ENCODE data around the gene LCTL. TPM values are rescaled to one million over a fixed set of nuclear protein-coding genes. Genes with fewer than 3 reads are reported as not detected.

The LCTL gene
- total and polyA plus RNA-seq, 2 experiments from 2014 or later: 1.8 TPM; not detected in 1

- H3K27me3 ChIP-seq: no peaks in the 10 kb centered on the region
Measured at GRCh38 chr15:66598095-66598815, 32.5 kb upstream of the LCTL start.

GRCh38 chr15:66595931-66596545, 30.2 kb upstream of the LCTL start:
- no peak overlapping the region for H2AFZ ChIP-seq
- H3K9me3 ChIP-seq (ENCODE audit: low read depth): no peaks in the 10 kb centered on the region
- no peak overlapping the region for H3K27ac ChIP-seq
- no peak overlapping the region for H3K4me3 ChIP-seq
- TF ChIP-seq EZH2phosphoT487 (IDR thresholded peaks at IDR 0.05; ENCODE audit: low read depth, severe bottlenecking, unreplicated experiment): no peak
- H3K4me2 ChIP-seq: no peak overlapping the region
- 81% methylated on average over 8 of the region's 8 CpGs for WGBS (ENCODE audit: low lambda C conversion rate, missing lambda C conversion rate)
- no peaks in the 10 kb centered on the region for H4K20me1 ChIP-seq (ENCODE audit: insufficient read depth, poor library complexity, severe bottlenecking)
- H3K4me1 ChIP-seq (ENCODE audit: insufficient read depth): no peaks in the 10 kb centered on the region
- H3K27me3 ChIP-seq: no peaks in the 10 kb centered on the region
- no peaks in the 10 kb centered on the region for H3K36me3 ChIP-seq (replicated peaks; ENCODE audit: insufficient read depth, low read depth)
- H3K9me2 ChIP-seq (replicated peaks; ENCODE audit: insufficient read depth): no peaks in the 10 kb centered on the region
- no peaks in the 10 kb centered on the region for H3K79me2 ChIP-seq
- no peak for DNase-seq (ENCODE audit: low spot score)

More at GRCh38 chr15:66598095-66598815, 32.5 kb upstream of the LCTL start:
- 88% methylated on average over 14 of the region's 14 CpGs for WGBS (ENCODE audit: low lambda C conversion rate, missing lambda C conversion rate)
- Histone ChIP-seq H3K9me2 (replicated peaks; ENCODE audit: insufficient read depth) (no peaks in the 10 kb centered on the region), H3K9me3 (ENCODE audit: low read depth) (no peaks in the 10 kb centered on the region), H4K20me1 (ENCODE audit: insufficient read depth, poor library complexity, severe bottlenecking) (no peaks in the 10 kb centered on the region), H3K36me3 (replicated peaks; ENCODE audit: insufficient read depth, low read depth) (no peaks in the 10 kb centered on the region), H3K4me1 (ENCODE audit: insufficient read depth) (no peaks in the 10 kb centered on the region), H3K4me2 (no peak overlapping the region), H3K4me3 (no peak overlapping the region), H2AFZ (no peak overlapping the region), H3K79me2 (no peaks in the 10 kb centered on the region), H3K27ac (no peak overlapping the region)
- no peak for TF ChIP-seq CTCF (IDR thresholded peaks at IDR 0.05; ENCODE audit: poor library complexity)
- TF ChIP-seq EZH2 (IDR thresholded peaks at IDR 0.05; ENCODE audit: borderline replicate concordance): no peak
- TF ChIP-seq EZH2phosphoT487 (IDR thresholded peaks at IDR 0.05; ENCODE audit: low read depth, severe bottlenecking, unreplicated experiment): no peak
- DNase-seq (ENCODE audit: low spot score): no peak

GRCh38 chr15:66595332-66595731, 29.5 kb upstream of the LCTL start:
- no peak overlapping the region for H2AFZ ChIP-seq
- no peak overlapping the region for H3K4me2 ChIP-seq
- DNase-seq (ENCODE audit: low spot score): no peak
- no peaks in the 10 kb centered on the region for H3K9me3 ChIP-seq (ENCODE audit: low read depth)
- no peaks in the 10 kb centered on the region for H3K36me3 ChIP-seq (replicated peaks; ENCODE audit: insufficient read depth, low read depth)
- no peaks in the 10 kb centered on the region for H3K27me3 ChIP-seq
- H4K20me1 ChIP-seq (ENCODE audit: insufficient read depth, poor library complexity, severe bottlenecking): no peaks in the 10 kb centered on the region
- no peak overlapping the region for H3K27ac ChIP-seq
- H3K4me3 ChIP-seq: no peak overlapping the region
- no peaks in the 10 kb centered on the region for H3K79me2 ChIP-seq
- TF ChIP-seq EZH2phosphoT487 (IDR thresholded peaks at IDR 0.05; ENCODE audit: low read depth, severe bottlenecking, unreplicated experiment) (no peak), EZH2 (IDR thresholded peaks at IDR 0.05; ENCODE audit: borderline replicate concordance) (no peak), CTCF (IDR thresholded peaks at IDR 0.05; ENCODE audit: poor library complexity) (no peak)
- no peaks in the 10 kb centered on the region for H3K9me2 ChIP-seq (replicated peaks; ENCODE audit: insufficient read depth)
- H3K4me1 ChIP-seq (ENCODE audit: insufficient read depth): no peaks in the 10 kb centered on the region

- no peaks in the 10 kb centered on the region for H4K20me1 ChIP-seq (ENCODE audit: insufficient read depth, poor library complexity, severe bottlenecking)
- H3K4me1 ChIP-seq (ENCODE audit: insufficient read depth): no peaks in the 10 kb centered on the region
- no peak overlapping the region for H3K27ac ChIP-seq
- H3K36me3 ChIP-seq (replicated peaks; ENCODE audit: insufficient read depth, low read depth): no peaks in the 10 kb centered on the region
- 88% methylated on average over 5 of the region's 5 CpGs for WGBS (ENCODE audit: low lambda C conversion rate, missing lambda C conversion rate)
- H3K4me2 ChIP-seq: no peak overlapping the region
- H2AFZ ChIP-seq: no peak overlapping the region
- TF ChIP-seq CTCF (IDR thresholded peaks at IDR 0.05; ENCODE audit: poor library complexity) (no peak), EZH2 (IDR thresholded peaks at IDR 0.05; ENCODE audit: borderline replicate concordance) (no peak), EZH2phosphoT487 (IDR thresholded peaks at IDR 0.05; ENCODE audit: low read depth, severe bottlenecking, unreplicated experiment) (no peak)
- DNase-seq (ENCODE audit: low spot score): no peak
- no peaks in the 10 kb centered on the region for H3K9me3 ChIP-seq (ENCODE audit: low read depth)
- H3K4me3 ChIP-seq: no peak overlapping the region
- no peaks in the 10 kb centered on the region for H3K79me2 ChIP-seq
- no peaks in the 10 kb centered on the region for H3K27me3 ChIP-seq
- no peaks in the 10 kb centered on the region for H3K9me2 ChIP-seq (replicated peaks; ENCODE audit: insufficient read depth)
Measured at GRCh38 chr15:66594836-66595235, 29.0 kb upstream of the LCTL start.

Data from hepatocyte (in vitro differentiated cells).